ENCODE results near the gene RASA3.

DNA sequence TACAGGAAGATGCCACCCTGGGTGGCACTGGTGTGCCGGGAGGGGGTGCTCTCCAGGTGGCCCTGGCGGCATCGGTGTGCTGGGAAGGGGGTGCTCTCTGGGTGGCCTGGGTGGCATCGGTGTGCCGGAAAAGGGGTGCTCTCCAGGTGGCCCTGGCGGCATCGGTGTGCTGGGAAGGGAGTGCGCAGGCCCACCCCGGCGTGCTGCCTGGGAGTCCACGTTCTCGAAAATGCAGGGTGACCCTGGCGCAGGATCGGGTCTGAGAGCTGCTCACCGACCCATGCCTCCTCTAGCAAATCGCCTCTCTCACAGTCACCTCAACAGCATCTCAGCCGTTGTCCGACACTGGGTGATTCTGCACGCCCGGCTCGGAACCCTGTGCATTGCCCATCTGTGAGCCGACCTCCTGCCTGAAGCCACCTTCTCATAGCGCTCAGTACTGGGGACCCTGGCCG lies 36.4 kb downstream of the RASA3 start:
- TF ChIP-seq, protein P1, sequence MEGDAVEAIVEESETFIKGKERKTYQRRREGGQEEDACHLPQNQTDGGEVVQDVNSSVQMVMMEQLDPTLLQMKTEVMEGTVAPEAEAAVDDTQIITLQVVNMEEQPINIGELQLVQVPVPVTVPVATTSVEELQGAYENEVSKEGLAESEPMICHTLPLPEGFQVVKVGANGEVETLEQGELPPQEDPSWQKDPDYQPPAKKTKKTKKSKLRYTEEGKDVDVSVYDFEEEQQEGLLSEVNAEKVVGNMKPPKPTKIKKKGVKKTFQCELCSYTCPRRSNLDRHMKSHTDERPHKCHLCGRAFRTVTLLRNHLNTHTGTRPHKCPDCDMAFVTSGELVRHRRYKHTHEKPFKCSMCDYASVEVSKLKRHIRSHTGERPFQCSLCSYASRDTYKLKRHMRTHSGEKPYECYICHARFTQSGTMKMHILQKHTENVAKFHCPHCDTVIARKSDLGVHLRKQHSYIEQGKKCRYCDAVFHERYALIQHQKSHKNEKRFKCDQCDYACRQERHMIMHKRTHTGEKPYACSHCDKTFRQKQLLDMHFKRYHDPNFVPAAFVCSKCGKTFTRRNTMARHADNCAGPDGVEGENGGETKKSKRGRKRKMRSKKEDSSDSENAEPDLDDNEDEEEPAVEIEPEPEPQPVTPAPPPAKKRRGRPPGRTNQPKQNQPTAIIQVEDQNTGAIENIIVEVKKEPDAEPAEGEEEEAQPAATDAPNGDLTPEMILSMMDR (IDR thresholded peaks at IDR 0.05): no peak
- TF ChIP-seq EZH2 (IDR thresholded peaks at IDR 0.05) (no peak), EZH2phosphoT487 (IDR thresholded peaks at IDR 0.05) (no peak)

Data from neural progenitor cell (in vitro differentiated cells).